Activated naive CD8-positive, alpha-beta T cell (primary cell): ENCODE data around the gene P3H1.

Experiments
- H3K27ac Mint-ChIP-seq: one replicate; pipeline ENCODE4 v1.8.0; 2021; ENCODE audit warnings: mixed read lengths
- H3K27me3 Mint-ChIP-seq: one replicate; pipeline ENCODE4 v1.8.0; 2021; ENCODE audit warnings: mixed read lengths
- H3K36me3 Mint-ChIP-seq: one replicate; pipeline ENCODE4 v1.8.0; 2021; ENCODE audit warnings: mixed read lengths
- H3K4me1 Mint-ChIP-seq: one replicate; pipeline ENCODE4 v1.8.0; 2021; ENCODE audit warnings: low read depth, mixed read lengths
- H3K4me3 Mint-ChIP-seq: one replicate; pipeline ENCODE4 v1.8.0; 2021; ENCODE audit warnings: mild to moderate bottlenecking, mixed read lengths
- H3K9me3 Mint-ChIP-seq: one replicate; pipeline ENCODE4 v1.8.0; 2021; ENCODE audit warnings: low read depth, mixed read lengths

Gene P3H1

GRCh38 chr1:42743317-42744147, 23.3 kb downstream of the P3H1 start:
- H3K27me3 Mint-ChIP-seq, result no peaks in the 10 kb centered on the region
- no peaks in the 10 kb centered on the region for H3K9me3 Mint-ChIP-seq
- H3K27ac Mint-ChIP-seq, result no peak overlapping the region
- no peaks in the 10 kb centered on the region for H3K4me1 Mint-ChIP-seq
- H3K4me3 Mint-ChIP-seq, result no peak overlapping the region
- H3K36me3 Mint-ChIP-seq, result no peaks in the 10 kb centered on the region

- Mint-ChIP-seq H3K36me3 (no peaks in the 10 kb centered on the region), H3K9me3 (no peaks in the 10 kb centered on the region), H3K27ac (no peak overlapping the region), H3K4me3 (no peak overlapping the region), H3K4me1 (no peaks in the 10 kb centered on the region), H3K27me3 (no peaks in the 10 kb centered on the region)
Measured at GRCh38 chr1:42742617-42743316, 24.1 kb downstream of the P3H1 start.

GRCh38 chr1:42742141-42742540, 24.7 kb downstream of the P3H1 start:
- Mint-ChIP-seq H3K4me1 (peaks cover 3% of the 10 kb centered on the region), H3K4me3 (no peak overlapping the region), H3K36me3 (no peaks in the 10 kb centered on the region), H3K9me3 (no peaks in the 10 kb centered on the region), H3K27me3 (no peaks in the 10 kb centered on the region), H3K27ac (no peak overlapping the region)

- H3K4me3 Mint-ChIP-seq, result no peak overlapping the region
- no peaks in the 10 kb centered on the region for H3K9me3 Mint-ChIP-seq
- H3K27ac Mint-ChIP-seq, result no peak overlapping the region
- H3K36me3 Mint-ChIP-seq, result no peaks in the 10 kb centered on the region
- H3K4me1 Mint-ChIP-seq, result peaks cover 7% of the 10 kb centered on the region
- H3K27me3 Mint-ChIP-seq, result no peaks in the 10 kb centered on the region
Measured at GRCh38 chr1:42741706-42742105, 25.1 kb downstream of the P3H1 start.

GRCh38 chr1:42740851-42741580, 25.8 kb downstream of the P3H1 start:
- H3K4me1 Mint-ChIP-seq, result peaks cover 9% of the 10 kb centered on the region
- no peaks in the 10 kb centered on the region for H3K9me3 Mint-ChIP-seq
- H3K4me3 Mint-ChIP-seq, result no peak overlapping the region
- no peak overlapping the region for H3K27ac Mint-ChIP-seq
- no peaks in the 10 kb centered on the region for H3K27me3 Mint-ChIP-seq
- H3K36me3 Mint-ChIP-seq, result no peaks in the 10 kb centered on the region

- H3K27me3 Mint-ChIP-seq, result no peaks in the 10 kb centered on the region
Measured at GRCh38 chr1:42739753-42740700, 26.8 kb downstream of the P3H1 start, which contains the start of gene CLDN19. CLDN19 (minus strand) TSS chr1:42740236; CDS start chr1:42740063, 173 bp downstream.

GRCh38 chr1:42738678-42739226, 28.1 kb downstream of the P3H1 start:
- Mint-ChIP-seq H3K4me1 (peaks cover 9% of the 10 kb centered on the region), H3K27me3 (no peaks in the 10 kb centered on the region), H3K4me3 (no peak overlapping the region), H3K27ac (no peak overlapping the region), H3K36me3 (no peaks in the 10 kb centered on the region), H3K9me3 (no peaks in the 10 kb centered on the region)

More at GRCh38 chr1:42739753-42740700, 26.8 kb downstream of the P3H1 start, which contains the start of gene CLDN19:
- Mint-ChIP-seq H3K9me3 (no peaks in the 10 kb centered on the region), H3K27ac (no peak within 1 kb of the TSS), H3K4me1 (peaks cover 9% of the 10 kb centered on the region), H3K4me3 (no peak within 1 kb of the TSS), H3K36me3 (no peaks in the 10 kb centered on the region)

- Mint-ChIP-seq H3K27ac (no peak overlapping the region), H3K36me3 (no peaks in the 10 kb centered on the region), H3K4me3 (no peak overlapping the region), H3K27me3 (no peaks in the 10 kb centered on the region), H3K9me3 (no peaks in the 10 kb centered on the region), H3K4me1 (peaks cover 9% of the 10 kb centered on the region)
Measured at GRCh38 chr1:42737986-42738677, 28.7 kb downstream of the P3H1 start.

- no peaks in the 10 kb centered on the region for H3K27me3 Mint-ChIP-seq
- peaks cover 9% of the 10 kb centered on the region for H3K4me1 Mint-ChIP-seq
- no peaks in the 10 kb centered on the region for H3K9me3 Mint-ChIP-seq
- H3K36me3 Mint-ChIP-seq, result no peaks in the 10 kb centered on the region
- no peak overlapping the region for H3K4me3 Mint-ChIP-seq
- H3K27ac Mint-ChIP-seq, result no peak overlapping the region
Measured at GRCh38 chr1:42737257-42737656, 29.6 kb downstream of the P3H1 start.

- no peaks in the 10 kb centered on the region for H3K36me3 Mint-ChIP-seq
- no peak overlapping the region for H3K4me3 Mint-ChIP-seq
- no peaks in the 10 kb centered on the region for H3K9me3 Mint-ChIP-seq
- H3K27me3 Mint-ChIP-seq, result no peaks in the 10 kb centered on the region
- H3K27ac Mint-ChIP-seq, result no peak overlapping the region
- peaks cover 9% of the 10 kb centered on the region for H3K4me1 Mint-ChIP-seq
Measured at GRCh38 chr1:42736571-42737200, 30.1 kb downstream of the P3H1 start.

- H3K27me3 Mint-ChIP-seq, result no peaks in the 10 kb centered on the region
- H3K27ac Mint-ChIP-seq, result no peak overlapping the region
- peaks cover 9% of the 10 kb centered on the region for H3K4me1 Mint-ChIP-seq
- H3K9me3 Mint-ChIP-seq, result no peaks in the 10 kb centered on the region
- H3K36me3 Mint-ChIP-seq, result no peaks in the 10 kb centered on the region
- H3K4me3 Mint-ChIP-seq, result no peak overlapping the region
Measured at GRCh38 chr1:42736152-42736551, 30.7 kb downstream of the P3H1 start.

GRCh38 chr1:42735477-42736105, 31.2 kb downstream of the P3H1 start:
- Mint-ChIP-seq H3K27me3 (no peaks in the 10 kb centered on the region), H3K36me3 (no peaks in the 10 kb centered on the region), H3K4me3 (no peak overlapping the region), H3K27ac (no peak overlapping the region), H3K4me1 (peaks cover 9% of the 10 kb centered on the region), H3K9me3 (no peaks in the 10 kb centered on the region)

- no peaks in the 10 kb centered on the region for H3K9me3 Mint-ChIP-seq
- H3K4me1 Mint-ChIP-seq, result peaks cover 9% of the 10 kb centered on the region
- H3K27ac Mint-ChIP-seq, result no peak overlapping the region
- H3K27me3 Mint-ChIP-seq, result no peaks in the 10 kb centered on the region
- no peak overlapping the region for H3K4me3 Mint-ChIP-seq
- H3K36me3 Mint-ChIP-seq, result no peaks in the 10 kb centered on the region
Measured at GRCh38 chr1:42735056-42735455, 31.8 kb downstream of the P3H1 start.
